Stomach (tissue), 9 donors: ENCODE data around the gene SBF2. TPM values are rescaled to one million over a fixed set of nuclear protein-coding genes. Genes with fewer than 3 reads are reported as not detected.

Experiments
- DNase-seq, 2 donors: peaks; one replicate each; pipeline versions ENCODE4 v3.0.0 to v3.0.0-alpha.2; 2013 to 2019
- H3K27ac ChIP-seq, 5 donors: fragments of 200-600 bp in 4 of 5; sonication (generic) in 4 of 5; one replicate each; pipeline ENCODE4 v1.5.1; 2013 to 2019; ENCODE audit warnings: mild to moderate bottlenecking in 1 of 5, moderate library complexity in 1 of 5
- H3K27me3 ChIP-seq, 3 donors: fragments of 200-600 bp; sonication (generic); one replicate each; pipeline ENCODE4 v1.5.1; 2017 to 2019; ENCODE audit warnings: mixed run types in 1 of 3
- H3K36me3 ChIP-seq, 4 donors: fragments of 200-600 bp; sonication (generic); 1 replicate in 3 of 4; 2 replicates in 1 of 4; pipeline ENCODE4 v1.5.1; 2016 to 2019
- H3K4me1 ChIP-seq, 4 donors: fragments of 200-600 bp; sonication (generic); one replicate each; pipeline ENCODE4 v1.5.1; 2016 to 2019
- H3K4me3 ChIP-seq, 4 donors: fragments of 200-600 bp; sonication (generic) in 3 of 4; one replicate each; pipeline ENCODE4 v1.5.1; 2016 to 2019; ENCODE audit warnings: mild to moderate bottlenecking in 1 of 4
- H3K9me3 ChIP-seq, 4 donors: fragments of 200-600 bp; sonication (generic); one replicate each; pipeline ENCODE4 v1.5.1; 2016 to 2019
- CTCF ChIP-seq, 7 experiments: fragments of 450-650 bp in 4 of 7; fragments of 200-600 bp in 3 of 7; sonication (generic) in 3 of 7; IDR thresholded peaks; one replicate each; pipeline ENCODE4 v1.5.1; 2016 to 2019; ENCODE audit warnings: antibody characterized with exemption in 7 of 7, control low read depth in 2 of 7, mild to moderate bottlenecking in 1 of 7
- EP300 ChIP-seq: sonication (generic); formaldehyde crosslinking; IDR thresholded peaks from one replicate; pipeline ENCODE4 v1.6.1; 2017; ENCODE audit warnings: antibody characterized with exemption
- POLR2A ChIP-seq, 4 donors: fragments of 450-650 bp; IDR thresholded peaks; one replicate each; pipeline ENCODE4 v1.6.1; 2016; ENCODE audit warnings: antibody characterized with exemption in 4 of 4, control low read depth in 2 of 4, mild to moderate bottlenecking in 1 of 4, moderate library complexity in 1 of 4
- POLR2AphosphoS5 ChIP-seq, 3 donors: sonication (generic); formaldehyde crosslinking; IDR thresholded peaks; one replicate each; pipeline ENCODE4 v1.6.1; 2016; ENCODE audit warnings: antibody characterized with exemption in 3 of 3
- WGBS, 5 donors: extraction: QIAGEN DNeasy Blood & Tissue Kit in 3 of 5; methylation state at CpG; one replicate each; pipeline versions ENCODE4 v1.1.5 to v1.1.7; 2013 to 2018; 5-methylcytosine and 5-hydroxymethylcytosine counted together
- intact Hi-C: fragments of 100-400 bp; cut with DNase I; formaldehyde crosslinking; loops from one replicate; pipeline ENCODE4 v1.15.1; 2023; ENCODE audit warnings: low total_unique reads
- polyA plus RNA-seq, 3 donors: library from polyadenylated mRNA; stranded (reverse); fragments of 200-250 nt; gene quantifications; one replicate each; pipeline ENCODE4 v1.2.3, GENCODE V29; 2013
- total RNA-seq, 5 donors: library from RNA; depleted of rRNA; stranded (reverse); fragments of >200 nt; gene quantifications; one replicate each; pipeline versions ENCODE4 v1.1.0 to v1.2.3, GENCODE V29; 2014 to 2016
- donor health status: healthy with polysubstance abuse.
- donor health status: Bipolar disorder and iron deficiency.
- donor health status: healthy.

Gene SBF2
- total and polyA plus RNA-seq, 8 donors, result 8.6 to 260 (median 37.2) TPM

DNA sequence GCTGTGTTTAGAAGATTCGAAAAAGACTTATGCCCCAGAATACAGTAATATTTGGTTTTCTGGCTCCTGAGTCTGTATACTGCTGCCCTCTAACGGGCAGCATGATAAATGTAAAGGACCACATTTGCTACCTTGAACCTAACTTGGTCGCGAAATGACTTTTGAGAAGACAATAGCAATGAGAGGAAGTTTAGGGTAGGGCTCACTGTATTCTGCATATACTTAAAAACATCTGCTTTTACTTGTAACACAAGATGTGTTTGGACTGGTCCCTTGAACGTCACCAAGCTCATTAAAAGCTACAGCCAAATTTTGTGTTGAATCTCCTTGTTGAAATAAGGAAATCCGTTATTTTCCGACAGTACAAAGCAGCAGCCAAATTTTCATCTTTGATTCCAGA lies 321.0 kb downstream of the SBF2 start:
- WGBS, 5 donors, result 19 to 25% (median 24%) methylated on average over 7 of the region's 7 CpGs
- no peaks in the 10 kb centered on the region for H3K27me3 ChIP-seq
- intact Hi-C loops, result loop anchor here (10.0 kb wide), 1 partner anchor 218 kb away; no protein-coding TSS in a partner anchor
- H3K36me3 ChIP-seq, result peaks cover 0 to 7% (median 6%) of the 10 kb centered on the region in 4 donors
- no peak overlapping the region for H3K4me3 ChIP-seq
- peaks cover 0 to 9% (median 2%) of the 10 kb centered on the region in 4 donors for H3K4me1 ChIP-seq
- peak in 1 of 2 donors; percentile 79 for DNase-seq
- H3K27ac ChIP-seq, result no peak overlapping the region
- TF ChIP-seq POLR2AphosphoS5 (IDR thresholded peaks at IDR 0.05) (peak in 1 of 3 donors; percentile 30), EP300 (no peak), CTCF (IDR thresholded peaks at IDR 0.05) (peak in 5 of 7 experiments; percentile 26 to 63 (median 62))
- H3K9me3 ChIP-seq, result no peaks in the 10 kb centered on the region

DNA sequence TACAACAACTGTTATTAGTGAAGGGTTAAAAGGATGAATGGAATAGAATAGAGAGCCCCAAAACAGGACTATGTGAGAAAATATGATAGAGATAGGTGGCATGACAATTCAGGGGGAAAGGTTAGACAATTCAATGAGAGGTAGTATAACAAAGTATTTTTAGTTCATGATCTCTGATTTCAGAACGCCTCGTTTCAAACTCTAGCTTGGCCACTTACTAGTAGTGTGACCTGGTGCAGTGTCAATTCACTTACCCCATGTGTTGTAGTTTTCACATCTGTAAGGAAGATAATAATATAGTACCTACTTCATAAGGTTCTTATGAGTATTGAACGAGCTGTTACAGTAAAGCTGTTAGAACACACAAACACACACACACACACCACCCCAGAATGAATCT lies 322.1 kb downstream of the SBF2 start:
- intact Hi-C loops, result loop anchor here (10.0 kb wide), 1 partner anchor 217 kb away; no protein-coding TSS in a partner anchor
- Histone ChIP-seq H3K36me3 (peaks cover 0 to 16% (median 16%) of the 10 kb centered on the region in 4 donors), H3K4me3 (no peak overlapping the region), H3K4me1 (peaks cover 0 to 9% (median 0%) of the 10 kb centered on the region in 4 donors), H3K27ac (no peak overlapping the region), H3K9me3 (no peaks in the 10 kb centered on the region), H3K27me3 (no peaks in the 10 kb centered on the region)
- TF ChIP-seq POLR2A (IDR thresholded peaks at IDR 0.05) (no peak), POLR2AphosphoS5 (IDR thresholded peaks at IDR 0.05) (no peak), CTCF (IDR thresholded peaks at IDR 0.05) (no peak), EP300 (no peak)
- 85 to 92% (median 89%) methylated on average over 3 of the region's 3 CpGs for WGBS, 5 donors
- DNase-seq, result no peak

DNA sequence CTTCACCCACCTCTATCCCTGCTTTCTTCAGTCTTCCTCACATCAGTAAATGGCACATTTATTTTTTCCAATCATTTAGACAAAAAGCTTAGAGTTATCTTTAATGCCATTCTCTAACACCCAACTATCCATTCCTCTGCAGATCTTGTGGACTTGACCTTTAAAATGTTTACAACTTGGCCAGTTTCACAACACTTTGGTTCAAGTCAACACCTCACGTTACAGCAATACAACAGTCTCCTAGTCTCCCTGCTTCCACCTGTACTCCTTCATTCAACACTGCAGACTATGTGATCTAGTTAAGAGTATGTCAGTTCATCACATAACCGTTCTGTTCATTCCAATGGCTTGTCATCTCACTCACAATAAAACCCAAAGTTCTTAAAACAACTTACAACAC lies 325.0 kb downstream of the SBF2 start:
- H3K4me3 ChIP-seq, result no peak overlapping the region
- H3K27ac ChIP-seq, result no peak overlapping the region
- H3K36me3 ChIP-seq, result peaks cover 0 to 17% (median 12%) of the 10 kb centered on the region in 4 donors
- H3K9me3 ChIP-seq, result no peaks in the 10 kb centered on the region
- no peak for TF ChIP-seq CTCF (IDR thresholded peaks at IDR 0.05)
- no peak for TF ChIP-seq POLR2AphosphoS5 (IDR thresholded peaks at IDR 0.05)
- H3K27me3 ChIP-seq, result no peaks in the 10 kb centered on the region
- intact Hi-C loops, result loop anchor here (5.0 to 10.0 kb wide), 2 partner anchors 107 to 184 kb away; no protein-coding TSS in a partner anchor
- H3K4me1 ChIP-seq, result peaks cover 0 to 9% (median 0%) of the 10 kb centered on the region in 4 donors
- DNase-seq, result no peak
- 61 to 84% (median 76%) methylated on average over 2 of the region's 2 CpGs for WGBS, 5 donors

DNA sequence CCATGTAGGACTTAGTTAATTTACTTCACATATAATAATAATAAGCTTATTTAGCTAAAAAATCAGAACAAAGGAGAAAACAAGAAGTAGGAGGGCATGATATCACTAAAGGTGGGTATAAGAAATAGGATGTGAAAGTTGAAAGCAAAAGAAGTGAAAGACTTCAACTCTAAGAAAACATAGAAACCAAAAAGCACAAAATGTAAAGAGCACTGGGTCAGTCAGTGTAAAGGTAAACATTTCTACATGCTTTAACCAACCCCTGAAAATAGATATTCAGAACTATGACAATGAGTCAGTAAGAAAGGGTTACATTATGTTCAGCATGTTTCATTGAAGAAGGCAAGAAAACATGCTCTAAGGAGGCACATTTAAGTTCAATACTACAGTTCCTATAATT lies 331.3 kb downstream of the SBF2 start:
- Histone ChIP-seq H3K27ac (no peak overlapping the region), H3K4me3 (no peak overlapping the region), H3K9me3 (no peaks in the 10 kb centered on the region), H3K36me3 (peaks cover 8 to 52% (median 45%) of the 10 kb centered on the region in 4 donors), H3K4me1 (no peaks in the 10 kb centered on the region), H3K27me3 (no peaks in the 10 kb centered on the region)
- no peak for DNase-seq
- TF ChIP-seq POLR2A (IDR thresholded peaks at IDR 0.05) (no peak), EP300 (no peak)
- intact Hi-C loops, result loop anchor here (10.0 kb wide), 1 partner anchor 178 kb away; no protein-coding TSS in a partner anchor

GRCh38 chr11:9957072-9957471 lies 336.9 kb downstream of the SBF2 start:
- Histone ChIP-seq H3K4me1 (no peaks in the 10 kb centered on the region), H3K36me3 (peaks cover 8 to 36% (median 29%) of the 10 kb centered on the region in 4 donors), H3K9me3 (no peaks in the 10 kb centered on the region), H3K27ac (no peak overlapping the region), H3K27me3 (no peaks in the 10 kb centered on the region), H3K4me3 (no peak overlapping the region)
- no peak for DNase-seq
- intact Hi-C loops, result no loop called here
- TF ChIP-seq CTCF (IDR thresholded peaks at IDR 0.05) (no peak), POLR2AphosphoS5 (IDR thresholded peaks at IDR 0.05) (no peak), EP300 (no peak), POLR2A (IDR thresholded peaks at IDR 0.05) (no peak)
- WGBS, 5 donors, result 94 to 97% (median 95%) methylated on average over 4 of the region's 4 CpGs
